Nephron progenitor cell (in vitro differentiated cells): Measurements from ENCODE around the gene THY1.

Source experiments
- DNase-seq: peaks from one replicate; pipeline ENCODE4 v3.0.0; 2021
- H3K27ac Mint-ChIP-seq: 2 replicates; pipeline ENCODE4 v1.8.0; 2021; ENCODE audit warnings: mild to moderate bottlenecking, moderate library complexity, mixed read lengths
- H3K27me3 Mint-ChIP-seq: 2 replicates; pipeline ENCODE4 v1.8.0; 2021; ENCODE audit warnings: mild to moderate bottlenecking, low read depth, mixed read lengths; ENCODE audit not compliant: poor library complexity
- H3K36me3 Mint-ChIP-seq: 2 replicates; pipeline ENCODE4 v1.8.0; 2021; ENCODE audit warnings: low read depth, mixed read lengths
- H3K4me1 Mint-ChIP-seq: 2 replicates; pipeline ENCODE4 v1.8.0; 2021; ENCODE audit warnings: mixed read lengths
- H3K4me3 Mint-ChIP-seq: 2 replicates; pipeline ENCODE4 v1.8.0; 2021; ENCODE audit warnings: mild to moderate bottlenecking, moderate library complexity, mixed read lengths
- H3K9me3 Mint-ChIP-seq: 2 replicates; pipeline ENCODE4 v1.8.0; 2021; ENCODE audit warnings: mild to moderate bottlenecking, moderate library complexity, mixed read lengths
- TF ChIP-seq, protein P1 (sequence below): fragments of 200-600 bp; sonication (generic); IDR thresholded peaks from 2 replicates; pipeline ENCODE4 v1.5.0; 2021; ENCODE audit warnings: antibody characterized with exemption

The THY1 gene

DNA sequence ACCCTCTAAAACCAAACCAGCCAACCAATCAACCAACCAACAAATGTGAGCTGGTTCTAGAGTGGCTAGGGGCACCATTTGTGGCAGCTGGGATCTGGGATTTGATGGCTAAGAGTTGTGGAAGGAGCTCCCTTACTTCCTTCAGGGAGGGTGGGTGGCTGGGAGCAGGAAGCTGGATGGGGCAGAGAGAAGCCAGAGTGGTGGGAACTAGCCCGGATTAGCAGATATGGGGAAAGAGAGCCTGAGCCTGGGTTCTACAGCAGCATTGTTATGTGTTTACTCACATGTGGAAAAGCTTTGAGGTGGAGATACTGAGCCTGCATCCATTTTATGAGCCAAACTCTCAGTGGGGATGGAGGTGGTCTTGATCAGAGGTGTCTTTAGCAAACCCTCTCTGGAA is 30.9 kb upstream of the THY1 start:
- DNase-seq = no peak
- Mint-ChIP-seq H3K36me3 (no peaks in the 10 kb centered on the region), H3K27me3 (peaks cover 7% of the 10 kb centered on the region), H3K27ac (no peak overlapping the region), H3K4me3 (no peak overlapping the region), H3K4me1 (no peaks in the 10 kb centered on the region), H3K9me3 (no peaks in the 10 kb centered on the region)
- TF ChIP-seq, protein P1, sequence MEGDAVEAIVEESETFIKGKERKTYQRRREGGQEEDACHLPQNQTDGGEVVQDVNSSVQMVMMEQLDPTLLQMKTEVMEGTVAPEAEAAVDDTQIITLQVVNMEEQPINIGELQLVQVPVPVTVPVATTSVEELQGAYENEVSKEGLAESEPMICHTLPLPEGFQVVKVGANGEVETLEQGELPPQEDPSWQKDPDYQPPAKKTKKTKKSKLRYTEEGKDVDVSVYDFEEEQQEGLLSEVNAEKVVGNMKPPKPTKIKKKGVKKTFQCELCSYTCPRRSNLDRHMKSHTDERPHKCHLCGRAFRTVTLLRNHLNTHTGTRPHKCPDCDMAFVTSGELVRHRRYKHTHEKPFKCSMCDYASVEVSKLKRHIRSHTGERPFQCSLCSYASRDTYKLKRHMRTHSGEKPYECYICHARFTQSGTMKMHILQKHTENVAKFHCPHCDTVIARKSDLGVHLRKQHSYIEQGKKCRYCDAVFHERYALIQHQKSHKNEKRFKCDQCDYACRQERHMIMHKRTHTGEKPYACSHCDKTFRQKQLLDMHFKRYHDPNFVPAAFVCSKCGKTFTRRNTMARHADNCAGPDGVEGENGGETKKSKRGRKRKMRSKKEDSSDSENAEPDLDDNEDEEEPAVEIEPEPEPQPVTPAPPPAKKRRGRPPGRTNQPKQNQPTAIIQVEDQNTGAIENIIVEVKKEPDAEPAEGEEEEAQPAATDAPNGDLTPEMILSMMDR = no peak

DNA sequence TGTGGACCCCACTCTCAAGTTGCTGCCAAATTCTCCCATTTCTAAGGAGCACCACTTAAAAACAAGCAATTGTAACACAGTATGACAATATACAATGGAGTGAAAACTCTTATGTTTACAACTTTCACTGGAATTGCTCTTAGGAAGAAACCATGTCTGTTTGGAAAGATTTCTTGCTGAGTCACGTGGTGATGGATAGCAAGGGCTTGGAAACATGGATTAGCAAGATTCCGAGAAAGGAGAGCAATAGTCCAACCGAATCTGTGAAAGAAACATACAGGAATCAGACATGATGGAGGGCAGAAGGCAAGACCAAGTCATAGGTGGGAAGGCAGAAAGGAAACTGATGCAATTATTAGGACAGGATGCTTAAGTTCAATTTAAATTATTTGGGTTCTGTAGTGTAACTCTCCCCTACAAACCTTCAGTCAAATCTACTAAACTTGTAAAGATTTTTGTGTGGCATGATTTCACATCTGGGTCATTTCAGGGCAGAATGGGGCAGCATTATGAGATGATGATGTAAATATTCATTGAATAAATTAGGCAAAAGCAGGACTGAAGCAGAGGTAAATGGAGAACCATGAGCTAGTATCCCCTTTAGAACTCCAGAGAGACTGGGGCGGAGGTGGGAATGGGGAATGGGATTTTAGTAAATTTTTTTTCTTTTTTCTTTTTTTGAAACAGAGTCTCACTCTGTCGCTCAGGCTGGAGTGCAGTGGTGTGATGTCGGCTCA is 27.8 kb upstream of the THY1 start:
- H3K4me3 Mint-ChIP-seq = no peak overlapping the region
- TF ChIP-seq, protein P1 = no peak

DNA sequence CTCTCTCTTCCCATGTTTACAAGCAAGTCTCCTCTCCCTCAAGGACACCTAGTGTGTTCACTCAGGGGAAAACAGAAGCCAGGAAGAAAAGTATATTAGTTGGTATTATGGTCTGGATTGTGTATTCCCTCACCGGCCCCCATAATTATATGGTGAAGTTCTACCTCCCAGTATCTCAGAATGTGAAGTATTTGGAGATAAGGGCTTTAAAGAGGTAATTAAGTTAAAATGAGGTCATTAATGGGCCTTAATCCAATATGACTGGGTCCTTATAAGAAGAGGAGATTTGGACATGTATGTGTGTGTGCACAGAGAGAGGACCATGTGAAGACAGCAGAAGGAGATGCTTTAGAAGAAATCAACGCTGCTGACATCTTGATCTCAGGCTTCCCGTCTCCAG is 26.5 kb upstream of the THY1 start:
- Mint-ChIP-seq H3K27me3 (peaks cover 17% of the 10 kb centered on the region), H3K27ac (no peak overlapping the region), H3K4me1 (peaks cover 15% of the 10 kb centered on the region), H3K4me3 (no peak overlapping the region), H3K9me3 (no peaks in the 10 kb centered on the region), H3K36me3 (no peaks in the 10 kb centered on the region)
- DNase-seq = no peak
- TF ChIP-seq, protein P1 = no peak

More for the DNA sequence above, 27.8 kb upstream of the THY1 start:
- DNase-seq = no peak
- Mint-ChIP-seq H3K36me3 (no peaks in the 10 kb centered on the region), H3K27ac (no peak overlapping the region), H3K9me3 (no peaks in the 10 kb centered on the region), H3K27me3 (peaks cover 10% of the 10 kb centered on the region), H3K4me1 (peaks cover 15% of the 10 kb centered on the region)

DNA sequence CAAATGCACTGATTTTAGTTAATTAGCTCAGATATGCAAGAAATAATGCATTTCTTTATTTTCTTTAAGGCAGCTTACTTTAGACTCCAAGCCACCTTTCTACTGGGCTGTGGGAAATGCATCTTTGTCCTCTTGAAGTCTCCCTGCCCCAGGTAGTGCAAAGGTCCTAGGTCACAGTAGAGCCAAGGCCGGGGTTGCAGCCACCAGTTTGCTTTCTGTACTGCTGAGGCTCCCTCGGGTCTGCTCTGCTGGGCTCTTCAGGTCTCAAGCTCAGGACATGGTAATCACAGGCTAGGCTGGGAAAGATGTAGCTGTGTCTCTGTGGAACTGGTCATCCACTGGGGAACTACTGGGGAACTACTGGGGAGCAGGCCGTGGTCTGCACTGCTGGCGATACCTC is 25.4 kb upstream of the THY1 start:
- Mint-ChIP-seq H3K9me3 (peaks cover 3% of the 10 kb centered on the region), H3K4me3 (no peak overlapping the region), H3K36me3 (no peaks in the 10 kb centered on the region), H3K27ac (no peak overlapping the region), H3K4me1 (peaks cover 15% of the 10 kb centered on the region), H3K27me3 (peaks cover 17% of the 10 kb centered on the region)
- no peak for DNase-seq
- TF ChIP-seq, protein P1 = no peak

DNA sequence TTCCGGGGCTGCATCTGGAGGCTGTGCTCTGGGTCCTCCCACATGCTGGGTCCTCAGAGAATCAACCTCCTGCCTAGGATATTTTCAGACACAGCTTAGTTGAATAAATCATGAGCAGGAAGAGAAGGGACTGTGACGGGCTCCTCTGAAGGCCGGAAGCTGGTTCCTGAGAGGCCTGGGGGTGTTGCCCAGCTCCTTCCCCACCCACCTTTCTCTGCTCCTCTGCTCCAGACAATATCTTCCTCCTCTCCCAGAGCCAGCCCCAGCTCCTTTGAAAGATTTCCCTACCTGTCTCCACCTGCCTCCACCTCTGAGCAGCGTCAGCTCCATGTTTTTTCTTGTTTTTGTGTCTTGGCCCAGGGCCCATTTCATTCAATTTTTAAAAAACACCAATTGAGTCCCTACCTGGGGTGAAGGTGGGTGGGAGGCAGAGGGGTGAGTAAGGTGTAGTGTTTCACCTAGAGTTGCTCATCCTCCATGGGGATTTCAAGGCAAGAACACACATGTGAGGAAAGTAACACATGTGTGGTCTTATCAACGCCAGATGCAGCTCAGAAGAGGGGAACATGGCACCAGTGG is 24.8 kb upstream of the THY1 start:
- TF ChIP-seq, protein P1 = no peak
- Mint-ChIP-seq H3K4me1 (peaks cover 15% of the 10 kb centered on the region), H3K36me3 (no peaks in the 10 kb centered on the region), H3K27me3 (peaks cover 14% of the 10 kb centered on the region), H3K27ac (peak overlapping the region; percentile 80), H3K9me3 (peaks cover 3% of the 10 kb centered on the region), H3K4me3 (peak overlapping the region; percentile 14)
- no peak for DNase-seq
